ENCODE results near the gene ELMOD1.

The ELMOD1 gene

DNA sequence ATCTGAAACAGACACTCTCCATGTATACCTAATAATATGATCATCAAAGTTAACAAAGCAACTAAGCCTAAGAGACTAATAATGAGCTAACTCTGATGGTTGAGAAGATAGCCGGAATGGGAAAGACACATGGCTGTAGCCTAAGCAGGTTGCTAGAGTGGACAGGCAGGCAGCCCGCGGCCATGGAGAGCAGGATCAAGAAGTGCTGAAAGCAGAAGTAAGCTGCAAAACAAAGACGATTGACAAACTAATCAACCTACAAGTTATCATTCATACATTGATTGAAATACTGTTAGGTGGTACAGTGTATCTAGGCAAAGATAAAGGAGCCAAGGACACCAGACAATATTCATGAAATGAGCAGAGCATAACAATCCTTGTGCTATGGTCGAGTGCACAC, 91.6 kb downstream of the ELMOD1 start:
- Histone ChIP-seq H3K9ac (ENCODE audit: insufficient read length) (no peak overlapping the region), H3K36me3 (ENCODE audit: insufficient read depth, low read length) (no peaks in the 10 kb centered on the region), H3K4me3 (no peak overlapping the region), H3K9me3 (ENCODE audit: low read depth, low read length) (no peaks in the 10 kb centered on the region), H3K27ac (no peak overlapping the region)
- DNase-seq (ENCODE audit: low read depth, low spot score) = no peak
- no peak for TF ChIP-seq FOXP2 (optimal IDR thresholded peaks at IDR 0.05; ENCODE audit: control extremely low read depth, extremely low read length, insufficient read depth)
- TF ChIP-seq EZH2 (IDR thresholded peaks at IDR 0.05) = no peak
- no peak for TF ChIP-seq POLR2AphosphoS5 (IDR thresholded peaks at IDR 0.05; ENCODE audit: borderline replicate concordance, low read depth, low read length)

DNA sequence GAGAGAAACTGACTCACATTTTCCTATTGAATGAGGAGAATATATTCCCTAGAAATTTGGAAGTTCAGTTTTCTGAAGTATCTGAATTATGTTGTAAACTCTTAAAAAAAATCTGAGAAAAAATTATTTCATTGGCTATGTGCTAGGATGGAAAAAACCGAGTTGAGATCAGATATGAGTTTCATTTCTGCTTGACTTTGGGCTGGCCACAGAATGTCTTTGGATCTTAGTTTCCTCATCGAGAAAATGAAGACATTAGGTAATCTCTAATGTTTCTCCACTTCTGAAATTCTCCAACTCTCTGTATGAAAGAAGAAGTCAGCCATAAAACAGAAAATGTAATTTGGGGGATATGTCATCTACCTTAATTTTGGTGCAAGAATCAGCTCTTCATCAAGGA, 92.1 kb downstream of the ELMOD1 start:
- Histone ChIP-seq H3K27ac (no peak overlapping the region), H3K9me3 (ENCODE audit: low read depth, low read length) (no peaks in the 10 kb centered on the region), H3K9ac (ENCODE audit: insufficient read length) (no peak overlapping the region), H3K36me3 (ENCODE audit: insufficient read depth, low read length) (no peaks in the 10 kb centered on the region), H3K4me3 (no peak overlapping the region)
- TF ChIP-seq POLR2AphosphoS5 (IDR thresholded peaks at IDR 0.05; ENCODE audit: borderline replicate concordance, low read depth, low read length) (no peak), FOXP2 (optimal IDR thresholded peaks at IDR 0.05; ENCODE audit: control extremely low read depth, extremely low read length, insufficient read depth) (no peak), EZH2 (IDR thresholded peaks at IDR 0.05) (no peak)
- no peak for DNase-seq (ENCODE audit: low read depth, low spot score)

DNA sequence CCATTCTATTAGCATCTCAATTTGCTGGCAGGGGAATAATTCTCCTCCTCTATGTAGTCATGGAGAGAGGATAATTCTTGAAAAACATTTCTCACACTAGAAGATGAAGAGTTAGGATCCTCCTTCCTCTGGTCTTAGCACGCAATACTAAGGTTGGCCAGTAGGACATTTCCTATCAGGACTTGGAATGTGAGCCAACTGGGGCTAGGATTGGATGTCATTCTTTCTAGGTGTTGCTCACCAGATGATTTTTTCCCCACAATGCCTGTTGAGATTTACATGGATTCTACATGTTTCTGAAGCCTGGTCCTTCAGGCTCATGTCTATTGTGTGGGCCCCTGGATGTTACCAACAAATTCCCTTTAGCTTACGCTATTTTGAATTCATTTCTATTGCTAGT, 92.9 kb downstream of the ELMOD1 start:
- no peak for TF ChIP-seq EZH2 (IDR thresholded peaks at IDR 0.05)
- no peak for TF ChIP-seq FOXP2 (optimal IDR thresholded peaks at IDR 0.05; ENCODE audit: control extremely low read depth, extremely low read length, insufficient read depth)
- TF ChIP-seq POLR2AphosphoS5 (IDR thresholded peaks at IDR 0.05; ENCODE audit: borderline replicate concordance, low read depth, low read length) = no peak
- no peak for DNase-seq (ENCODE audit: low read depth, low spot score)
- H3K36me3 ChIP-seq (ENCODE audit: insufficient read depth, low read length) = no peaks in the 10 kb centered on the region
- H3K9me3 ChIP-seq (ENCODE audit: low read depth, low read length) = no peaks in the 10 kb centered on the region
- H3K9ac ChIP-seq (ENCODE audit: insufficient read length) = no peak overlapping the region
- H3K27ac ChIP-seq = no peak overlapping the region
- no peak overlapping the region for H3K4me3 ChIP-seq

DNA sequence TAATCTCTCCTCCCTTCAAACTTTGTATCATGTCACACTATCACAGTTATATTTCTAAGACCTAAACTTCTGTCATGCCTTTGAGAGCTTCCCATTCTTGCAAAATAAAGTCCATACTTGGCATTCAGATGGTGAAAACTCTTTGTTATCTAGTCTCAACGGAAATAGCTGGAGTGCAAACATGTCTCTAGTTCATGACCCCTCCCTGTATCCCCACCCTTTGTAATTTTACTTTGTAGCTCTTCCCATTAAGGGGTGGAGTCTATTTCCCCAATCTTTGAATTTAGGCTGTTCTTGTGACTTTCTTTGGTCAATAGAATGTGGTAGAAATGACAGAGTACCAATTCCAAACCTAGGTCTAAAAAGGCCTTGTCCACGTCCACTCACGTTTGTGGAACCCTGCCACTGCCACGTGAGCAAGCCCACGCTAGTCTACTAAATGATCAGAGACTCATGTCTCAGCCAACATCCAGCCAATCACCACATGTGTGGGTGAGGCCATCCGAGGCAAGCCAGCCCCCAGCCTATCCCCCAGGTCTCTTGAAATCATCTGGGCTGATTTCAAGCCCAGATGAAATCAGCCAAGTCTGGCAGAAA, 97.5 kb downstream of the ELMOD1 start:
- no peak for DNase-seq (ENCODE audit: low read depth, low spot score)
- H3K9ac ChIP-seq (ENCODE audit: insufficient read length) = no peak overlapping the region
- no peaks in the 10 kb centered on the region for H3K36me3 ChIP-seq (ENCODE audit: insufficient read depth, low read length)
- peaks cover 2% of the 10 kb centered on the region; the same call in 1 of the 2 replicates for H3K9me3 ChIP-seq (ENCODE audit: low read depth, low read length)
- H3K4me3 ChIP-seq = no peak overlapping the region
- TF ChIP-seq FOXP2 (optimal IDR thresholded peaks at IDR 0.05; ENCODE audit: control extremely low read depth, extremely low read length, insufficient read depth) (no peak), POLR2AphosphoS5 (IDR thresholded peaks at IDR 0.05; ENCODE audit: borderline replicate concordance, low read depth, low read length) (no peak), EZH2 (IDR thresholded peaks at IDR 0.05) (no peak)
- no peak overlapping the region for H3K27ac ChIP-seq

DNA sequence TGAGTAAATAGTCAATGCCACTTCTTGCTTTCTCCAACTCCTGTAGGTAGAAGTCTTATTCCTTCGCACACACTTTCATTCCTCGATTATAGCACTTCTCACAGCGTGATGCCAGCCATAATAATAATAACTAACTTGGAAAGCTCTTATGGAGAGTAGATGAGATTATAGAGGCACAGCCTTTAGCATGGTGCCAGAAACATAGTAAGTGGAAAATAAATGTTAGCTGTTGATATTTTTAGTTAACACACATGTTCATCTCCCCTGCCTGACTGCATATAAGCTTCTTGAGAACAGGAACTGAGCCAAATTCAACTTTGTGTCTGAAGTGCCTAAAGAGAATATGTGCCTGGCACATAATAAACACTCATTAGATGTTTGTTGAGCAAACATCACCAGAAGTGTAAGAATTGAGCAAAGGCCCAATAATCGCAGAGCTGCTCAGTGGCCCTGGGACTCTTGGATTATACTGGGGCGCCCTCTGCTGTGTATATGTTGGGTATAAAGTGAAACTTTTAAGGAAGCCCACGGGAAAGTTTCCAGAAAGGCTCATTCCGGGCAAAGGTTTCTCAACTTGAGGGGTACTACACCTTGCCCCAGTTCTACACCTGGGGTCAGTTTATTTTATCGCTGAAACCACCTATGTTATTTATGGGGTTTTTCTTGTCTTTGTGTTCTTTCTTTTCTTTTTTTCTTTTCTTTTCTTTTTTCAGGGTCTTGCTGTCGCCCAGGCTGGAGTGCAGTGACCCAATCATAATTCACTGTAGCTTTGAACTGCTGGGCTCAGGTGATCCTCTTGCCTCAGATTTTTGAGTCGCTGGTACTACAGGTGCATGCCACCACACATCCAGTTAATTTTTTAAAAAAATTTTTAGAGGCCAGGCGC, 98.6 kb downstream of the ELMOD1 start:
- peak; percentile 22 for DNase-seq (ENCODE audit: low read depth, low spot score)

DNA sequence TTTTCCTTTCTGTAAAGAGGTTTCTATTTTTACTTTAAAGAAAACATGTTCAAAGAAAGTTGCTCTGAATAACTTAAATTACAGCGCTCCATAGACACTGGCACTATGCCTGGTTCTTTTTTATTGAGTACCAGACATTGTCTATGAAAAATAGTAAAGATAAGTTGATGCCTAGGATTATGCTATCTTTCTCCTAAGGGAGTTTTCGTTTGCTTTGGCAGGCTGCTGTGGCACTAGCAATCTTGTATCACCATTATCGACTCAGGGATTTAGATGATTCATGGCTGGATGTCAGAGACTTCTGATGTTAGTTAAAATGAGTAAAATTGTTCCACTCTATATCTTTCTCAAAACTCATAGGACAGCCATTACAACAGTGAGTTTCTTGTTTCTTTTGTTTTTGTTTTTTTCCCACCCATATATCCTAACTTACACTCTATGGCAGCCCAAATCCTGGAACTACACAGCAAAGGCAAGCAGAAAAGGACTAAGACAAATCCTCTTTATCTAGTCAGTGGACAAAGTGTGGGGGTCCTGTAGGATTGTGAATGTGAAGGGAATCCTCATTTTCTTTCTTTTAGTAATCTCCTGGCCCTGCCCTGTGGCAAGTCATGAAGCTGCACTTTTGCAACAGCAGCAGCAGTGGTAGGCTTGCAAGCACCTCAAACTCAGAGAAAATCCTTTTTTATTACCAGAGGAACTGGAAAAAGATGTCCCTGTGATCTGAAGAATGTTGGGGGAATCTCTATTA, 100.2 kb downstream of the ELMOD1 start:
- no peak overlapping the region for H3K27ac ChIP-seq

More for the DNA sequence above, 98.6 kb downstream of the ELMOD1 start:
- Histone ChIP-seq H3K9ac (ENCODE audit: insufficient read length) (no peak overlapping the region), H3K9me3 (ENCODE audit: low read depth, low read length) (peaks cover 4% of the 10 kb centered on the region; the same call in 1 of the 2 replicates), H3K4me3 (no peak overlapping the region), H3K27ac (peak overlapping the region; percentile 35; the same call in 1 of the 2 replicates), H3K36me3 (ENCODE audit: insufficient read depth, low read length) (no peaks in the 10 kb centered on the region)
- TF ChIP-seq FOXP2 (optimal IDR thresholded peaks at IDR 0.05; ENCODE audit: control extremely low read depth, extremely low read length, insufficient read depth) (no peak), POLR2AphosphoS5 (IDR thresholded peaks at IDR 0.05; ENCODE audit: borderline replicate concordance, low read depth, low read length) (no peak), EZH2 (IDR thresholded peaks at IDR 0.05) (no peak)

DNA sequence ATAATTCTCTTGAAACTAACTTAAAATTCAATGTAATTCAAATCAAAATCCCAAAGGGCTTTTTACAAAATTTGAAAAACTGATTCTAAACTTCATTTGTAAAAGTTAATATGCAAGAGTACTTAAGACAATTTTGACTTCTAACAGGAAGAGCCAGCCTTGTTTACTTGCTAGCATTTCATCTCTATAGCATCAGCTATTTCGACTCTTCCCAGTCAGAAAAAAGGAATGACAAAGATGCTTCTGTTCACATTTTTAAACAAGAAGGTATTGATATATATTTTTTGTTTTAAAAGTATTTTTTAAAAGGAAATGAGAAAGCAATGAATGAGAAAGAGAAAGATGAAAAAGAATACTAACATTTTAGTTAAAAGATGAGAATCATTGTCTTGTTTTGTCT, 104.5 kb downstream of the ELMOD1 start:
- TF ChIP-seq EZH2 (IDR thresholded peaks at IDR 0.05) = no peak
- no peak for TF ChIP-seq FOXP2 (optimal IDR thresholded peaks at IDR 0.05; ENCODE audit: control extremely low read depth, extremely low read length, insufficient read depth)
- TF ChIP-seq POLR2AphosphoS5 (IDR thresholded peaks at IDR 0.05; ENCODE audit: borderline replicate concordance, low read depth, low read length) = no peak
- Histone ChIP-seq H3K4me3 (no peak overlapping the region), H3K36me3 (ENCODE audit: insufficient read depth, low read length) (no peaks in the 10 kb centered on the region), H3K9ac (ENCODE audit: insufficient read length) (no peak overlapping the region), H3K9me3 (ENCODE audit: low read depth, low read length) (peaks cover 4% of the 10 kb centered on the region; the same call in 1 of the 2 replicates), H3K27ac (no peak overlapping the region)
- DNase-seq (ENCODE audit: low read depth, low spot score) = no peak

More for the DNA sequence above, 100.2 kb downstream of the ELMOD1 start:
- H3K9ac ChIP-seq (ENCODE audit: insufficient read length) = no peak overlapping the region
- no peak overlapping the region for H3K4me3 ChIP-seq
- H3K9me3 ChIP-seq (ENCODE audit: low read depth, low read length) = peaks cover 4% of the 10 kb centered on the region; the same call in 1 of the 2 replicates
- H3K36me3 ChIP-seq (ENCODE audit: insufficient read depth, low read length) = no peaks in the 10 kb centered on the region
- no peak for DNase-seq (ENCODE audit: low read depth, low spot score)
- TF ChIP-seq POLR2AphosphoS5 (IDR thresholded peaks at IDR 0.05; ENCODE audit: borderline replicate concordance, low read depth, low read length) (no peak), FOXP2 (optimal IDR thresholded peaks at IDR 0.05; ENCODE audit: control extremely low read depth, extremely low read length, insufficient read depth) (no peak), EZH2 (IDR thresholded peaks at IDR 0.05) (no peak)

DNA sequence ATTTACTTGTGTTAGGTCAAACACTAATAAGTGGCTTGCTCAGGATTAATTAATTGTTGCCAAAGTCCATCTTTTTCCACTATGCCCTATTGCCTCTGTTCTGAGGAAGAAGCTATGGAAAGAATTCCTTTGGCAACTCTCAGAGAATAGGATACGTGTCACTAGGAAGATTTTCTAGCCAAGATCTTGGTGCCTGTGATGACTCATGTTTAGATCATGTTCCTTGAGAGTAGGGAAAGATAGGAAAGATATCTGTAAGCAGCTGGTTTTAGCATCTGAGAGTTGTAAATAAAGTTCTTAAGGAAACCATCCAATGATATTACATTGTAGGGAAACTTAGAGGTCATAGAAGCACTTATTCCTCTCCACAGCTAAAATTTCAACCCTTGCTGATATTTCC, 105.2 kb downstream of the ELMOD1 start:
- peaks cover 4% of the 10 kb centered on the region; the same call in 1 of the 2 replicates for H3K9me3 ChIP-seq (ENCODE audit: low read depth, low read length)
- TF ChIP-seq FOXP2 (optimal IDR thresholded peaks at IDR 0.05; ENCODE audit: control extremely low read depth, extremely low read length, insufficient read depth) = no peak
- TF ChIP-seq POLR2AphosphoS5 (IDR thresholded peaks at IDR 0.05; ENCODE audit: borderline replicate concordance, low read depth, low read length) = no peak
- no peak for TF ChIP-seq EZH2 (IDR thresholded peaks at IDR 0.05)
- no peak overlapping the region for H3K9ac ChIP-seq (ENCODE audit: insufficient read length)
- no peak overlapping the region for H3K4me3 ChIP-seq
- H3K27ac ChIP-seq = no peak overlapping the region
- DNase-seq (ENCODE audit: low read depth, low spot score) = no peak
- no peaks in the 10 kb centered on the region for H3K36me3 ChIP-seq (ENCODE audit: insufficient read depth, low read length)
